HG03064 (cell line): Measurements from ENCODE around the gene FDX1.
"Not testable (repeated sequence)": the region's sequence is repeated elsewhere in the genome, so short reads cannot be mapped to it uniquely, and the experiment has no call there.

ENCODE experiments used
- ATAC-seq: cut with Tn5 transposase; IDR thresholded peaks from one replicate; pipeline ENCODE4 v1.9.1; 2021; ENCODE audit warnings: low read depth; ENCODE audit not compliant: unreplicated experiment

FDX1 gene, protein sequence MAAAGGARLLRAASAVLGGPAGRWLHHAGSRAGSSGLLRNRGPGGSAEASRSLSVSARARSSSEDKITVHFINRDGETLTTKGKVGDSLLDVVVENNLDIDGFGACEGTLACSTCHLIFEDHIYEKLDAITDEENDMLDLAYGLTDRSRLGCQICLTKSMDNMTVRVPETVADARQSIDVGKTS

DNA sequence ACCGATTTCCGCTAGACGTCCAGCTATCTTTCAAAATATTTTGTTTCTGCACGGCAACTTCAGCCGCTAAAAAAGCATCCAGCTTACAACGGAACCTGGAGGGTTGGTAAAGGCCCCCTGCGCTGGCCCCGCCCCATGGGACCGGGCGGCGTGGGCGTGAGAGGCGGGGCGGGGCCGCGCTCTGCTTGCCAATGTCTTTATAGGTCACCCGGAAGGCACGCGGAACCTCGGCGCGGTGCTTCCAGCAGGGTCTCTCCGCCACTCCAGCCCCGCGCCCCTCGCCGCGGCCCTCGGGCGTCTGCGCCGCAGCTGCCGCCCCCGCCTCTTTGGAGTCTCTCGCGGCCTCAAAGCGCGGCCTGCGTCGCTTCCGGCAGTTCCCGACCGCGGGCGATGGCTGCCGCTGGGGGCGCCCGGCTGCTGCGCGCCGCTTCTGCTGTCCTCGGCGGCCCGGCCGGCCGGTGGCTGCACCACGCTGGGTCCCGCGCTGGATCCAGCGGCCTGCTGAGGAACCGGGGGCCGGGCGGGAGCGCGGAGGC is at the start of gene FDX1:
FDX1 (plus strand) TSS at position 218 of the 536 bp plus-strand sequence; CDS start at position 391, 173 bp downstream.
- peak; percentile 78 for ATAC-seq

DNA sequence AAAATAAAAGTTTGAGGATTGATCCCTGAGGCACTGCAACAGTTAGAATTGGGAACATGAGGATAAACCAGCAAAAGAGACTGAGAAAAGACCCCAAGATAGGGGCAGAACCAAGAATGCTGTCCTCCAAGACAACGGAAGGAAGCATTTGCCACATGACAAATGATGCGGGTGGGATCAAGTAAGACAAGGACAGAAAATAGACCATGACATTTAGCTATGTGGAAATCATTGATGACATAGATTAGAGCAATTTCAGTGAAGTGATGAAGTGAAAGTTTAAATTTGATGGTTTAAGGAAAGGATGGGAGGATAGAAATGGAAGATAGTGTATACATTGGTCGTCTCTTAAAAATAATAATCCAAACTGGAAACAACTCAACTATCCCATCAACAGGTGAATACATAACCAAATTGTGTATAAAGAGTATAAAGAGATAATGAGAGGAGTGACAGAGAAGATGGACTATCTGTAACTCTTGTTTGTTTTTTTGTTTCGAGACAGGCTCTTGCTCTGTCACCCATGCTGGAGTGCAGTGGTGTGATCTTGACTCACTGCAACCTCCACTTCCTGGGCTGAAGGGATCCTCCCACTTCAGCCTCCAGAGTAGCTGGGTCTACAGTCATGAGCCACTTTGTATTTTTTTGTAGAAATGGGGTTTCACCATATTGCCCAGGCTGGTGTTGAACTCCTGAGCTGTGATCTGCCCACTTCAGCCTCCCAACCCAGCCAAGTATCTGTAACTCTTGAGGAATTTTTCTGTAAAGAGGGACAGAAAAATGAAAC is 48.7 kb upstream of the FDX1 start:
- no peak for ATAC-seq

GRCh38 chr11:110388231-110388630 is 41.5 kb upstream of the FDX1 start:
- ATAC-seq, result not testable (repeated sequence)

DNA sequence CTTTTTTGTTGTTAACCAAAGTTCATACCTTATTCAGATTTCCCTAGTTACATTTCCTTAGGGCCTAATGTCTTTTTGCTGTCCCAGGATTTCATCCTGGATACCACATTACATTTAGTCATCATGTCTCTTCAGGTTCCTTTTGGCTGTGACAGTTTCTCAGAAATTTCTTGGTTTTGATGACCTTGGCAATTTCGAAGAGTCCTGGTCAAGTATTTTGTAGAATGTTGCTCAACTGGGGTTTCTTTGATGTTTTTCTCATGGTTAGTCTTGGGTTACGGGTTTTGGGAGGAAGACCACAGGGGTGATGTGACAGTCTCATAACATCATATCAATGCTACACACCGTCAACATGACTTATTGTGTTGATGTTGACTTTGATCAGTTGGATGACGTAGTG is 39.8 kb upstream of the FDX1 start:
- ATAC-seq, result no peak

- ATAC-seq, result no peak
Measured at GRCh38 chr11:110392056-110392455, 37.7 kb upstream of the FDX1 start.

- ATAC-seq, result not testable (repeated sequence)
Measured at GRCh38 chr11:110397668-110398286, 32.0 kb upstream of the FDX1 start.

- not testable (repeated sequence) for ATAC-seq
Measured at GRCh38 chr11:110403585-110403984, 26.2 kb upstream of the FDX1 start.

DNA sequence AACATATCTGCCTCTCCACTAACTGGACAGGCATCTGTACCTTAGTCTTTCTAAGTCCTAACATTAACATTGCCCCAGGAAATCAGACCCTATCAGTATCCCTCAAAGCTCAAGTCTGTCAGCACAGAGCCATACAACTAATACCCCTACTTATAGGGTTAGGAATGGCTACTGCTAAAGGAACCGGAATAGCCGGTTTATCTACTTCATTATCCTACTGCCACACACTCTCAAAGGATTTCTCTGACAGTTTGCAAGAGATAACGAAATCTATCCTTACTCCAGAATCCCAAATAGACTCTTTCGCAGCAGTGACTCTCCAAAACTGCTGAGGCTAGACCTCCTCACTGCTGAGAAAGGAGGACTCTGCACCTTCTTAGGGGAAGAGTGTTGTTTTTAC is 24.1 kb upstream of the FDX1 start:
- not testable (repeated sequence) for ATAC-seq

DNA sequence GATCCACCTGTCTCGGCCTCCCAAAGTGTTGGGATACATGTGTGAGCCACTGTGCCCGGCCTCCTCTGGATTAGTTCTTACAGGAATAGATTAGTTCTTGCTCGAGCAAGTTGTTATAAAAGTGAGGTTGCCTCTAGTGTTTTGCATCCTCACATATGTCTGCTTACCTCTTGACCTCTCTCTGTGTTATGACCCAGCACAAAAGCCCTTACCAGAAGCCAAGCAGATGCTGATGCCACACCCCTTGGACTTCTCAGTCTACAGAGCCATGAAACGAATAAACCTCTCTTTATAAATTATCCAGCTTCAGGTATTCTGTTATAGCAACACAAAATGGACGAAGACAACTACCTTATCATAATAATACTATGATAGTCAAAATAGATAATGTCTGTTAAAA is 22.4 kb upstream of the FDX1 start:
- no peak for ATAC-seq

GRCh38 chr11:110409174-110409573 is 20.6 kb upstream of the FDX1 start:
- no peak for ATAC-seq

DNA sequence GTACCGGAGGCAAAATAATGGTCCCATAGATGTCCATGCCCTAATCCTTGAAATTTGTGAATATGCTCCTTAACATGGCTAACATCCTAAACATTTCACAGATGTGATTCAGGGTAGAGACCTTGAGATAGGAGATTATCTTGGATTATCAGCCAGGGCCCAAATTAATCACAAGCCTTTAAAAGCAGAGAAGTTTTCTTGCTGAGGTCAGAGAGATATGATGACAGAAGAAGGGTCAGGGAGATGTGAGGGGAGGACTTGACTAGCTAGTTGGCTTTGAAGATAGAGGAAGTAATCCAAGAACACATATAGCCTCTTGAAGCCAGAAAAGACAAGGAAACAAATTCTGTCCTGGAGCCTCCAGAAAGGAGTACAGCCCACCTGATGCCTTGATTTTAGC is 19.1 kb upstream of the FDX1 start:
- ATAC-seq, result no peak

- no peak for ATAC-seq
Measured at GRCh38 chr11:110415081-110415480, 14.7 kb upstream of the FDX1 start.

DNA sequence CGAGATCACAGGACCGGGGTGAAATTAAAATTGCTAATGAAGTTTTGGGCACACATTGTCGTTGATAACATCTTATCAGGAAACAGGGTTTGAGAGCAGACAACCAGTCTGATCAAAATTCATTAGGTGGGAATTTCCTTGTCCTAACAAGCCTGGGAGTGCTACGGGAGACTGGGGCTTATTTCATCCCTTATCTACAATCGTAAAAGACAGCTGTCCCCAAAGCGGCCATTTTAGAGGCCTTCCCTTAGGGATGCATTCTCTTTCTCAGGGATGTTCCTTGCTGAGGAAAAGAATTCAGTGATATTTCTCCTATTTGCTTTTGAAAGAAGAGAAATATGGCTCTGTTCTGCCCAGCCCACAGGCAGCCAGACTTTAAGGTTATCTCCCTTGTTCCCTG is 8.1 kb upstream of the FDX1 start:
- not testable (repeated sequence) for ATAC-seq

DNA sequence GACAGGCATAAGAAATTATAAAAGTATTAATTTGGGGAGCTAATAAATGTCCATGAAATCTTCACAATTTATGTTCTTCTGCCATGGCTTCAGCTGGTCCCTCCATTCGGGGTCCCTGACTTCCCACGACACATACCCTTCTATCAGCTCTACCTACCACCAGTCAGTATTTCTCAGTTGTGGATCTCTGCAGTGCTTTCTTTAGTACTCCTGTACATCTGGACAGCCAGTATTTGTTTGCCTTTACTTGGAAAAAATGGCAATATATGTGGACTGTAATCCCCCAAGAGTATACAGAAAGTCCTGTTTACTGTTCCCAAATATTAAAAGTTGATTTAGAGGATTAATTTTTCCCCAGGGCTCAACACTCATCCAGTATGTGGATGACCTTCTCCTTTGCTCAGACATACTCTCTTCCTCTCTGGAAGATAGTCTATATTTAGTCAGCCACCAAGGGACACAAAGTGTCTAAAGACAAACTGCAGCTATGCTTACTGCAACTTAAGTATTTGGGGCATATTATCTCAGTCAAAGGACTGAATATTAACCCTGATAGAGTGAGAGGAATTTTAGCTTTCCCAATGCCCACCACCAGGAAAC is 7.3 kb upstream of the FDX1 start:
- no peak for ATAC-seq

- no peak for ATAC-seq
Measured at GRCh38 chr11:110424775-110425444, 4.8 kb upstream of the FDX1 start.

DNA sequence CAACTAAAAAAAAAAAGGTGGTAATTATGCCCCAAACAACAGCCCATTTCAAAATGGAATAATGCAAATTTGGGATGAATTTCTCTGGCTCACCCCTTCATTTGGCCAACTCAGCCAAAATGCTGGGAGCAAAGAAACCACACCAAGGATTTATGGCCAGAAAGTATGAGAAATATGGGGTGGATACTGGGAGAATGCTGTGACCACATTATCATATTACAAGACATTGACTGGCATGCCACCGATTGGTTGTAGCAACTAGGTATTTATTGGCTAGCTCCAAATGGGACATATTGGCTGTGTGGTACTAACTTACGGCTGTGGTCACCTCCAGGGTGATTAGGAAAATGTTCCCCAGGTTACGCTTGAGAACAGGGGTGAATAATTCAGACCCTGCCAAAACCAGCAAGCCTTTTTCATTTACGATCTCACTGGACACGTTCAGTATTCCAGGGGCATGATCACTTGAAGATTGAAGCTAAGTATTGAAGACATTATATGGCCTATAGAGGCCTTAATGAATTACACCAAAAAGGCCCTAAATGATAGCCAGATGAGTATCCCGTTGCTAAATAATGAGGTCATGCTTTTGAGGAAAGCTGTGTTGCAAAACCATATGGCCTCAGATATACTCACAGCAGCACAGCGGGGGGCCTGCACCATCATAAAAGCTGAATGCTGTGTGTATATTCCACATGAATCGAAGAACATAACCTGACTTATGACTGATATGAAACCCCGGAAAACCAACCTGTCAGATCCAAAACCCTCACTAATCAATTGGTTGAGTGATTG is 3.8 kb upstream of the FDX1 start:
- ATAC-seq, result no peak

GRCh38 chr11:110428040-110428439 is 1.7 kb upstream of the FDX1 start:
- no peak for ATAC-seq

- no peak for ATAC-seq
Measured at GRCh38 chr11:110428956-110429730, 605 bp upstream of the FDX1 start.
